Measurements from ENCODE around the gene MRPS18B. TPM values are rescaled to one million over a fixed set of nuclear protein-coding genes. Genes with fewer than 3 reads are reported as not detected.
A peak's percentile ranks its signal among the peaks of the same experiment; 100 is the strongest.

Gene MRPS18B
- total and polyA plus RNA-seq, 2 of the 13 experiments (the other 11 are each of a cell fraction or from before 2014, with no cell fraction given) = 125 to 131 TPM

DNA sequence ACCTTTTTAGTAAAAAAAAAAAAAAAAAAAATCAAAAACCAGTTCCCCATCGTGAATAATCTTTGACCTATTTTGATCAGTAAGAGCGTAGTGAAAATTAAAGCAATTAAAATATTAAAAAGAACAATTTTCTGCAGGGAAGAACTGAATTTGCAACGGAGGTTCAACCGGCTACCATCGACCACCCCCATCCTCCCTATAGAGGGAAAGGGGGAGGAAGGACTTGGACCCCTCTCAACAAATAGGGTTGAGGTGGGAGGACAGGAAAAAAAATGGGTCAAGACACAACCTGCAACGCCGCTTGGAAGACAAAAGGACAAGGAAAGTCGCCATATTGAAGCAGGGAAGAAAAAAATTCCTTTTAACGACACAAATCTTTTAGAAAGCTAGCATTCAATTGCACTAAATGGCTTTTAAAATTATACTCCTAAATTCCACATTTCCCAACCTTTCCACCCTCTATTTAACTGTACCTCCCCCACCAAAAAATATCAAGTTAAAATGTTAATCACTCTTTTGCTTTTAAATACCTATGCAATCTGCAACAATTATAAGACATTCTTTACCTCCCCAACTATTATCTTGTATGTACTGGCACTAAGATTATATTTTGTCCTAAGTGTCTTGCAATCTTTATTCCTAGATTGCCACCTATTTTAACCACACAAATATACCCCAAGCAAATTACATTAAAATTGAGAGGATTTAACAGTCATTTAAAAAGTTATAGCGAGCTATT is 2.3 kb upstream of the MRPS18B start (continued):
- TF ChIP-seq POLR2AphosphoS2 (IDR thresholded peaks at IDR 0.05; ENCODE audit: low read depth, low read length) (no peak; the same call in none of the 2 replicates), CREM (IDR thresholded peaks at IDR 0.05) (0 out of 2 replicates have a peak, but pooled peaks have one; percentile 16), CREM (CRISPR knock-in tag; IDR thresholded peaks at IDR 0.05) (no peak), MAF1 (CRISPR knock-in tag; IDR thresholded peaks at IDR 0.05; ENCODE audit: borderline replicate concordance) (0 out of 2 replicates have a peak, but pooled peaks have one; percentile 21), CBX1 (IDR thresholded peaks at IDR 0.05; ENCODE audit: low read depth) (peak; percentile 65), ZNF790 (CRISPR knock-in tag; IDR thresholded peaks at IDR 0.05; ENCODE audit: borderline replicate concordance) (peak; percentile 42; the same call in 1 of the 2 replicates), NKX3-1 (CRISPR knock-in tag; IDR thresholded peaks at IDR 0.05) (peak; percentile 34), NFATC3 (CRISPR knock-in tag; IDR thresholded peaks at IDR 0.05) (no peak), CHD4 (IDR thresholded peaks at IDR 0.05; ENCODE audit: borderline replicate concordance, low read length) (no peak), ZFP1 (CRISPR knock-in tag; IDR thresholded peaks at IDR 0.05) (peak; percentile 32; the same call in 1 of the 2 replicates), JUND (CRISPR knock-in tag; IDR thresholded peaks at IDR 0.05) (no peak), ZNF556 (CRISPR knock-in tag; IDR thresholded peaks at IDR 0.05; ENCODE audit: borderline replicate concordance) (0 out of 2 replicates have a peak, but pooled peaks have one; percentile 14), PHB2 (IDR thresholded peaks at IDR 0.05; ENCODE audit: partially characterized antibody) (no peak), SMAD3 (CRISPR knock-in tag; IDR thresholded peaks at IDR 0.05) (no peak)
- TF ChIP-seq, protein P1, sequence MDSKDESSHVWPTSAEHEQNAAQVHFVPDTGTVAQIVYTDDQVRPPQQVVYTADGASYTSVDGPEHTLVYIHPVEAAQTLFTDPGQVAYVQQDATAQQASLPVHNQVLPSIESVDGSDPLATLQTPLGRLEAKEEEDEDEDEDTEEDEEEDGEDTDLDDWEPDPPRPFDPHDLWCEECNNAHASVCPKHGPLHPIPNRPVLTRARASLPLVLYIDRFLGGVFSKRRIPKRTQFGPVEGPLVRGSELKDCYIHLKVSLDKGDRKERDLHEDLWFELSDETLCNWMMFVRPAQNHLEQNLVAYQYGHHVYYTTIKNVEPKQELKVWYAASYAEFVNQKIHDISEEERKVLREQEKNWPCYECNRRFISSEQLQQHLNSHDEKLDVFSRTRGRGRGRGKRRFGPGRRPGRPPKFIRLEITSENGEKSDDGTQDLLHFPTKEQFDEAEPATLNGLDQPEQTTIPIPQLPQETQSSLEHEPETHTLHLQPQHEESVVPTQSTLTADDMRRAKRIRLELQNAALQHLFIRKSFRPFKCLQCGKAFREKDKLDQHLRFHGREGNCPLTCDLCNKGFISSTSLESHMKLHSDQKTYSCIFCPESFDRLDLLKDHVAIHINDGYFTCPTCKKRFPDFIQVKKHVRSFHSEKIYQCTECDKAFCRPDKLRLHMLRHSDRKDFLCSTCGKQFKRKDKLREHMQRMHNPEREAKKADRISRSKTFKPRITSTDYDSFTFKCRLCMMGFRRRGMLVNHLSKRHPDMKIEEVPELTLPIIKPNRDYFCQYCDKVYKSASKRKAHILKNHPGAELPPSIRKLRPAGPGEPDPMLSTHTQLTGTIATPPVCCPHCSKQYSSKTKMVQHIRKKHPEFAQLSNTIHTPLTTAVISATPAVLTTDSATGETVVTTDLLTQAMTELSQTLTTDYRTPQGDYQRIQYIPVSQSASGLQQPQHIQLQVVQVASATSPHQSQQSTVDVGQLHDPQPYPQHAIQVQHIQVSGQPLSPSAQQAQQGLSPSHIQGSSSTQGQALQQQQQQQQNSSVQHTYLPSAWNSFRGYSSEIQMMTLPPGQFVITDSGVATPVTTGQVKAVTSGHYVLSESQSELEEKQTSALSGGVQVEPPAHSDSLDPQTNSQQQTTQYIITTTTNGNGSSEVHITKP (CRISPR knock-in tag; IDR thresholded peaks at IDR 0.05; ENCODE audit: low read depth) = peak; percentile 14; the same call in 1 of the 2 replicates
- TF ChIP-seq, protein P2, sequence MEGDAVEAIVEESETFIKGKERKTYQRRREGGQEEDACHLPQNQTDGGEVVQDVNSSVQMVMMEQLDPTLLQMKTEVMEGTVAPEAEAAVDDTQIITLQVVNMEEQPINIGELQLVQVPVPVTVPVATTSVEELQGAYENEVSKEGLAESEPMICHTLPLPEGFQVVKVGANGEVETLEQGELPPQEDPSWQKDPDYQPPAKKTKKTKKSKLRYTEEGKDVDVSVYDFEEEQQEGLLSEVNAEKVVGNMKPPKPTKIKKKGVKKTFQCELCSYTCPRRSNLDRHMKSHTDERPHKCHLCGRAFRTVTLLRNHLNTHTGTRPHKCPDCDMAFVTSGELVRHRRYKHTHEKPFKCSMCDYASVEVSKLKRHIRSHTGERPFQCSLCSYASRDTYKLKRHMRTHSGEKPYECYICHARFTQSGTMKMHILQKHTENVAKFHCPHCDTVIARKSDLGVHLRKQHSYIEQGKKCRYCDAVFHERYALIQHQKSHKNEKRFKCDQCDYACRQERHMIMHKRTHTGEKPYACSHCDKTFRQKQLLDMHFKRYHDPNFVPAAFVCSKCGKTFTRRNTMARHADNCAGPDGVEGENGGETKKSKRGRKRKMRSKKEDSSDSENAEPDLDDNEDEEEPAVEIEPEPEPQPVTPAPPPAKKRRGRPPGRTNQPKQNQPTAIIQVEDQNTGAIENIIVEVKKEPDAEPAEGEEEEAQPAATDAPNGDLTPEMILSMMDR (CRISPR knock-in tag; IDR thresholded peaks at IDR 0.05) = 0 out of 2 replicates have a peak, but pooled peaks have one; percentile 4
- TF ChIP-seq, protein P3, sequence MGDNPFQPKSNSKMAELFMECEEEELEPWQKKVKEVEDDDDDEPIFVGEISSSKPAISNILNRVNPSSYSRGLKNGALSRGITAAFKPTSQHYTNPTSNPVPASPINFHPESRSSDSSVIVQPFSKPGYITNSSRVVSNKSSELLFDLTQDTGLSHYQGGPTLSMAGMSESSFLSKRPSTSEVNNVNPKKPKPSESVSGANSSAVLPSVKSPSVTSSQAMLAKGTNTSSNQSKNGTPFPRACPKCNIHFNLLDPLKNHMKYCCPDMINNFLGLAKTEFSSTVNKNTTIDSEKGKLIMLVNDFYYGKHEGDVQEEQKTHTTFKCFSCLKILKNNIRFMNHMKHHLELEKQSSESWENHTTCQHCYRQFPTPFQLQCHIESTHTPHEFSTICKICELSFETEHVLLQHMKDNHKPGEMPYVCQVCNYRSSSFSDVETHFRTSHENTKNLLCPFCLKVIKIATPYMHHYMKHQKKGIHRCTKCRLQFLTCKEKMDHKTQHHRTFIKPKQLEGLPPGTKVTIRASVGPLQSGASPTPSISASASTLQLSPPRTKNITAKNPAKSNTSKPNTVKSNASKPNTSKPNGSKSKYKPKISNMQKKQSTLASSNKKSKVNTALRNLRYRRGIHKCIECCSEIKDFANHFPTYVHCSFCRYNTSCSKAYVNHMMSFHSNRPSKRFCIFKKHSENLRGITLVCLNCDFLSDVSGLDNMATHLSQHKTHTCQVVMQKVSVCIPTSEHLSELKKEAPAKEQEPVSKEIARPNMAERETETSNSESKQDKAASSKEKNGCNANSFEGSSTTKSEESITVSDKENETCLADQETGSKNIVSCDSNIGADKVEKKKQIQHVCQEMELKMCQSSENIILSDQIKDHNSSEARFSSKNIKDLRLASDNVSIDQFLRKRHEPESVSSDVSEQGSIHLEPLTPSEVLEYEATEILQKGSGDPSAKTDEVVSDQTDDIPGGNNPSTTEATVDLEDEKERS (CRISPR knock-in tag; IDR thresholded peaks at IDR 0.05) = peak; percentile 54; the same call in 1 of the 2 replicates
- TF ChIP-seq, protein P4, sequence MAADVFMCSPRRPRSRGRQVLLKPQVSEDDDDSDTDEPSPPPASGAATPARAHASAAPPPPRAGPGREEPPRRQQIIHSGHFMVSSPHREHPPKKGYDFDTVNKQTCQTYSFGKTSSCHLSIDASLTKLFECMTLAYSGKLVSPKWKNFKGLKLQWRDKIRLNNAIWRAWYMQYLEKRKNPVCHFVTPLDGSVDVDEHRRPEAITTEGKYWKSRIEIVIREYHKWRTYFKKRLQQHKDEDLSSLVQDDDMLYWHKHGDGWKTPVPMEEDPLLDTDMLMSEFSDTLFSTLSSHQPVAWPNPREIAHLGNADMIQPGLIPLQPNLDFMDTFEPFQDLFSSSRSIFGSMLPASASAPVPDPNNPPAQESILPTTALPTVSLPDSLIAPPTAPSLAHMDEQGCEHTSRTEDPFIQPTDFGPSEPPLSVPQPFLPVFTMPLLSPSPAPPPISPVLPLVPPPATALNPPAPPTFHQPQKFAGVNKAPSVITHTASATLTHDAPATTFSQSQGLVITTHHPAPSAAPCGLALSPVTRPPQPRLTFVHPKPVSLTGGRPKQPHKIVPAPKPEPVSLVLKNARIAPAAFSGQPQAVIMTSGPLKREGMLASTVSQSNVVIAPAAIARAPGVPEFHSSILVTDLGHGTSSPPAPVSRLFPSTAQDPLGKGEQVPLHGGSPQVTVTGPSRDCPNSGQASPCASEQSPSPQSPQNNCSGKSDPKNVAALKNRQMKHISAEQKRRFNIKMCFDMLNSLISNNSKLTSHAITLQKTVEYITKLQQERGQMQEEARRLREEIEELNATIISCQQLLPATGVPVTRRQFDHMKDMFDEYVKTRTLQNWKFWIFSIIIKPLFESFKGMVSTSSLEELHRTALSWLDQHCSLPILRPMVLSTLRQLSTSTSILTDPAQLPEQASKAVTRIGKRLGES (CRISPR knock-in tag; IDR thresholded peaks at IDR 0.05; ENCODE audit: borderline replicate concordance) = peak; percentile 32; the same call in 1 of the 2 replicates

Data from HepG2 (cell line).